ENCODE results near the gene AGAP1. TPM values are rescaled to one million over a fixed set of nuclear protein-coding genes. Genes with fewer than 3 reads are reported as not detected.

The AGAP1 gene
- total RNA-seq, 1 donor from 2014 or later, result 36.2 TPM

DNA sequence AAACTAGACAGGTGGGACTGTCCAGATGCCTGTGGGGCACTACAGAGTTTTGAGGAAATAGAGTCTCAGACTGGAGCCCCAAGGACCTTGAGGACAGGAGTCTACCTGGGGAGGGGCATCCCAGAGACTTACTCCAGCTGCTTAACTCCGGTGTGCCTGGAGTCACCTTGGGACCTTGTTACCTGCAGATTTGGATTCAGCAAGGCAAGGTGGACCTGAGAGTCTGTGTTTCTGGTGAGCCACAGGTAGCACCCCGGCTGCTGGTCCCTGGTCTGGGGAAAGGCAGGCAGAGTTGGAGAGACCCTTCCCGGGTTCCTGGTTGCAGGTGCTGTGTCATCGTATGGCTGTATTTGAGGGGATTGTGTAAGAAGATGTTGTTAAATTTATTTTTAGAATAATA, 102.4 kb downstream of the AGAP1 start:
- no peak for DNase-seq
- TF ChIP-seq, protein P1, sequence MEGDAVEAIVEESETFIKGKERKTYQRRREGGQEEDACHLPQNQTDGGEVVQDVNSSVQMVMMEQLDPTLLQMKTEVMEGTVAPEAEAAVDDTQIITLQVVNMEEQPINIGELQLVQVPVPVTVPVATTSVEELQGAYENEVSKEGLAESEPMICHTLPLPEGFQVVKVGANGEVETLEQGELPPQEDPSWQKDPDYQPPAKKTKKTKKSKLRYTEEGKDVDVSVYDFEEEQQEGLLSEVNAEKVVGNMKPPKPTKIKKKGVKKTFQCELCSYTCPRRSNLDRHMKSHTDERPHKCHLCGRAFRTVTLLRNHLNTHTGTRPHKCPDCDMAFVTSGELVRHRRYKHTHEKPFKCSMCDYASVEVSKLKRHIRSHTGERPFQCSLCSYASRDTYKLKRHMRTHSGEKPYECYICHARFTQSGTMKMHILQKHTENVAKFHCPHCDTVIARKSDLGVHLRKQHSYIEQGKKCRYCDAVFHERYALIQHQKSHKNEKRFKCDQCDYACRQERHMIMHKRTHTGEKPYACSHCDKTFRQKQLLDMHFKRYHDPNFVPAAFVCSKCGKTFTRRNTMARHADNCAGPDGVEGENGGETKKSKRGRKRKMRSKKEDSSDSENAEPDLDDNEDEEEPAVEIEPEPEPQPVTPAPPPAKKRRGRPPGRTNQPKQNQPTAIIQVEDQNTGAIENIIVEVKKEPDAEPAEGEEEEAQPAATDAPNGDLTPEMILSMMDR (IDR thresholded peaks at IDR 0.05), result no peak
- Histone ChIP-seq H3K9me3 (no peaks in the 10 kb centered on the region), H3K27me3 (ENCODE audit: low read depth) (no peaks in the 10 kb centered on the region), H3K4me1 (peaks cover 11% of the 10 kb centered on the region), H3K4me3 (no peak overlapping the region), H3K27ac (no peak overlapping the region), H3K36me3 (no peaks in the 10 kb centered on the region)
- intact Hi-C loops (cut with DNase I), result loop anchor here (10.0 kb wide), 1 partner anchor 149 kb away; no protein-coding TSS in a partner anchor
- ATAC-seq, result no peak

DNA sequence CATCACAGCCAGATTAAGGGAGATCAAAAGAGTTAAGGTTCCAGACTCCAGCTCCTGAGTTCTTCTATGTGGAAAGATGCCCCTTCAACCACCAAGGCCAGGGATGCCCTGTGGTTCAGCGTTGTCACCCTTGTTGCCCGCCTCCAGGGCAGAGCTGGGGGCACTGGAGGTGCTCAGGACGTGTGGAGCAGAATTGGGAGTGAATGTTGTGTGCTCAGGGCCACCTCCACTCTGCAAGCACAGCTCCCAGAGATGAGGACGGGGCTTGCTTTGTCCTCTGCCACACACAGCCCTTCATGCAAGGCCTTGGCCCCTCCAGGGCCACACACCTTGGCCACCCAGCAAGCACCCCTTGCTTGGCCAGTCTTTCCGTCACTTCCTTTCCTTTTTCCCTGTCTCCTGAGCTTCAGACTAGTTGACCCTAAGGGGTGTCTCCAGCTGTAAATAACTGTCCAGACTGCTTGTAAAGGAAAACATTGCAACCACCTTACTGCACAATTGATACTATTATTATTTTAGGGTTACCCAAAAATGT, 103.3 kb downstream of the AGAP1 start:
- Histone ChIP-seq H3K27ac (no peak overlapping the region), H3K4me3 (no peak overlapping the region), H3K9me3 (no peaks in the 10 kb centered on the region), H3K4me1 (peaks cover 11% of the 10 kb centered on the region), H3K36me3 (no peaks in the 10 kb centered on the region), H3K27me3 (ENCODE audit: low read depth) (no peaks in the 10 kb centered on the region)
- TF ChIP-seq, protein P1 (IDR thresholded peaks at IDR 0.05), result no peak
- intact Hi-C loops (cut with DNase I), result loop anchor here (10.0 kb wide), 1 partner anchor 148 kb away; no protein-coding TSS in a partner anchor
- no peak for DNase-seq
- ATAC-seq, result no peak

DNA sequence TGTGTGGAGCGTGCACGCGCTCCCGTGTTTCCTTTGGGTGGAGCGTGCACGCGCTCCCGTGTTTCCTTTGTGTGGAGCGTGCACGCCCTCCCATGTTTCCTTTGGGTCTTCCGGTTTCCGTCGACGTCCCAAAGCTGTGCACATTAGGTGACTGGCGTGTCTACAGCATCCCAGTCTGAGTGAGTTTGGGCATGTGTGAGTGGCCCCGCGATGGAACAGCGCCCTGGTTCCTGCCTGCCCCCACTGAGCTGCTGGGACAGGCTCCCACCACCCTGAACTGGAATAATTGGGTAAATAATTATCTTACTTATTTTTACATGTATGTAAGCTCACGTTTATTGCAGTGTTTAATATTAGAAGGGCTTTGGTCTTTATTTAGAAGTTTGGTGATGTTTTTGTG, 104.2 kb downstream of the AGAP1 start:
- intact Hi-C loops (cut with DNase I), result loop anchor here (10.0 kb wide), 1 partner anchor 147 kb away; no protein-coding TSS in a partner anchor
- TF ChIP-seq, protein P1 (IDR thresholded peaks at IDR 0.05), result no peak
- DNase-seq, result no peak

DNA sequence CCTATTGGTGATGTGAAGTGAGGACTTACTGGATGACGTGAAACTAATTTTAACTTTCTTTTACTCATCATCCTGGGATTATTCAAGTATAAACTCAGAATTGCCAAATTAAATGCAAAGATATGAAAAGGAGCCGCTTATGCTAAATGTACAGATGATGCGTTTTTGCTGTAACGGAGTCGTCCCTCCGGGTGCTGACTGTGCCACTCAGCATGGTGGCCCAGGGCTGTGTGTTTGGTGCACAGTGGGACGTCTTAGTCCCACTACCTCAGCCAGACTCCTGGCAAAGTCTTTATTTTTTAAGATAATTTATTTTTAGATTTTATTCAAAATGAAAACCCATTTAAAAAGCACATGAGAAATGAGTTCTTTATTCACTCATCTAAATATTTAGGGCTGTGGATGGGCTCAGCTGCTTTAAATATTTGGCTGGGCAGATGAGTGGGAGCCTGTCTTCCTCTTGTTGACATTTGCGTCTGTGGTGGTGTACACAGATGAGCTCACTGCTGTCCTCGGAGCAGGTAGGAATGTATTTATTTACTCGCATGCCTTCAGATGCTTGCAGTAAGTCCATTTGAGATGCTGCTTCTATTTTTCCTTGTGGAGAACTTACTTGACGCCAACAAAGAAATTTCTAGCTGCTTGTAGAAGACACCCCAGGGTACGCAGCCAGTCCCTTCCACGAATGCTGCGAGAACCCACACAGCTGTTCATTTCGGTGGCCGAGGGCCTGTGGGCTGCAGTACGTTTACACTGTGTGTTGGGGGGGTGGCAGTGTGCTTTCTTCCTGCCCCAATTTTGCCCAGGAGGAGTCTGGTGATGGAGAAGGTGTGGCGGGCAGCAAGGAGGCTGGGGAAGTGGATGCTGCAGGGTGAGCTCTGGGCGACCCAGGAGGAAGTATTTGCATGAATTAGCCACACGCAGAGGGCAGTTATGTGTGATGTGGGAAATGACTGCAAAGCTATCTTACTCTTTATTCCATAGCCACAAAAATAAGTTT, 105.0 kb downstream of the AGAP1 start:
- Histone ChIP-seq H3K9me3 (no peaks in the 10 kb centered on the region), H3K27me3 (ENCODE audit: low read depth) (no peaks in the 10 kb centered on the region), H3K36me3 (no peaks in the 10 kb centered on the region), H3K4me3 (no peak overlapping the region), H3K4me1 (peaks cover 11% of the 10 kb centered on the region), H3K27ac (no peak overlapping the region)
- intact Hi-C loops (cut with DNase I), result loop anchor here (10.0 kb wide), 1 partner anchor 146 kb away; no protein-coding TSS in a partner anchor
- ATAC-seq, result no peak
- DNase-seq, result no peak
- TF ChIP-seq, protein P1 (IDR thresholded peaks at IDR 0.05), result no peak

More for the DNA sequence above, 104.2 kb downstream of the AGAP1 start:
- Histone ChIP-seq H3K4me3 (no peak overlapping the region), H3K9me3 (no peaks in the 10 kb centered on the region), H3K27me3 (ENCODE audit: low read depth) (no peaks in the 10 kb centered on the region), H3K4me1 (peaks cover 11% of the 10 kb centered on the region), H3K27ac (no peak overlapping the region), H3K36me3 (no peaks in the 10 kb centered on the region)
- no peak for ATAC-seq

- Histone ChIP-seq H3K9me3 (no peaks in the 10 kb centered on the region), H3K4me1 (peaks cover 11% of the 10 kb centered on the region), H3K27me3 (ENCODE audit: low read depth) (no peaks in the 10 kb centered on the region), H3K27ac (no peak overlapping the region), H3K4me3 (no peak overlapping the region), H3K36me3 (no peaks in the 10 kb centered on the region)
- ATAC-seq (no peak), DNase-seq (no peak)
- TF ChIP-seq, protein P1 (IDR thresholded peaks at IDR 0.05), result no peak
- intact Hi-C loops (cut with DNase I), result loop anchor here (10.0 kb wide), 1 partner anchor 145 kb away; no protein-coding TSS in a partner anchor
Measured at GRCh38 chr2:235599596-235600338, 105.9 kb downstream of the AGAP1 start.

Measured in lower lobe of right lung (tissue), 2 donors.